Fibroblast of pulmonary artery (primary cell): ENCODE measurements around the gene SLC11A1.

Experiments
- DNase-seq: peaks from one replicate; pipeline ENCODE4 v3.0.0-alpha.2; 2010; ENCODE audit warnings: low read depth
- H3K4me3 ChIP-seq: replicated peaks from 2 replicates; pipeline ENCODE4 v1.5.1; 2011; ENCODE audit warnings: low read depth, mild to moderate bottlenecking, control low read depth, low read length, moderate library complexity
- TF ChIP-seq, protein P1 (sequence below): IDR thresholded peaks from 2 replicates; pipeline ENCODE4 v1.5.1; 2011; ENCODE audit warnings: mild to moderate bottlenecking, control low read depth, low read length, inconsistent platforms; ENCODE audit errors: missing control alignments

The SLC11A1 gene

GRCh38 chr2:218404351-218405085, 22.4 kb downstream of the SLC11A1 start:
- DNase-seq = no peak
- TF ChIP-seq, protein P1, sequence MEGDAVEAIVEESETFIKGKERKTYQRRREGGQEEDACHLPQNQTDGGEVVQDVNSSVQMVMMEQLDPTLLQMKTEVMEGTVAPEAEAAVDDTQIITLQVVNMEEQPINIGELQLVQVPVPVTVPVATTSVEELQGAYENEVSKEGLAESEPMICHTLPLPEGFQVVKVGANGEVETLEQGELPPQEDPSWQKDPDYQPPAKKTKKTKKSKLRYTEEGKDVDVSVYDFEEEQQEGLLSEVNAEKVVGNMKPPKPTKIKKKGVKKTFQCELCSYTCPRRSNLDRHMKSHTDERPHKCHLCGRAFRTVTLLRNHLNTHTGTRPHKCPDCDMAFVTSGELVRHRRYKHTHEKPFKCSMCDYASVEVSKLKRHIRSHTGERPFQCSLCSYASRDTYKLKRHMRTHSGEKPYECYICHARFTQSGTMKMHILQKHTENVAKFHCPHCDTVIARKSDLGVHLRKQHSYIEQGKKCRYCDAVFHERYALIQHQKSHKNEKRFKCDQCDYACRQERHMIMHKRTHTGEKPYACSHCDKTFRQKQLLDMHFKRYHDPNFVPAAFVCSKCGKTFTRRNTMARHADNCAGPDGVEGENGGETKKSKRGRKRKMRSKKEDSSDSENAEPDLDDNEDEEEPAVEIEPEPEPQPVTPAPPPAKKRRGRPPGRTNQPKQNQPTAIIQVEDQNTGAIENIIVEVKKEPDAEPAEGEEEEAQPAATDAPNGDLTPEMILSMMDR = no peak
- H3K4me3 ChIP-seq = no peak overlapping the region

DNA sequence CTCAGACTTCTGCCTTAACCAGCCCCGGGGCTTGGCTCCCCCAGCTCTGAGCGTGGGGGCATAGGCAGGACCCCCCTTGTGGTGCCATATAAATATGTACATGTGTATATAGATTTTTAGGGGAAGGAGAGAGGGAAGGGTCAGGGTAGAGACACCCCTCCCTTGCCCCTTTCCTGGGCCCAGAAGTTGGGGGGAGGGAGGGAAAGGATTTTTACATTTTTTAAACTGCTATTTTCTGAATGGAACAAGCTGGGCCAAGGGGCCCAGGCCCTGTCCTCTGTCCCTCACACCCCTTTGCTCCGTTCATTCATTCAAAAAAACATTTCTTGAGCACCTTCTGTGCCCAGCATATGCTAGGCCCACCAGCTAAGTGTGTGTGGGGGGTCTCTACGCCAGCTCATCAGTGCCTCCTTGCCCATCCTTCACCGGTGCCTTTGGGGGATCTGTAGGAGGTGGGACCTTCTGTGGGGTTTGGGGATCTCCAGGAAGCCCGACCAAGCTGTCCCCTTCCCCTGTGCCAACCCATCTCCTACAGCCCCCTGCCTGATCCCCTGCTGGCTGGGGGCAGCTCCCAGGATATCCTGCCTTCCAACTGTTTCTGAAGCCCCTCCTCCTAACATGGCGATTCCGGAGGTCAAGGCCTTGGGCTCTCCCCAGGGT, 23.1 kb downstream of the SLC11A1 start:
- H3K4me3 ChIP-seq = no peak overlapping the region
- TF ChIP-seq, protein P1 = no peak
- no peak for DNase-seq

- peak overlapping the region; percentile 30 for H3K4me3 ChIP-seq
- TF ChIP-seq, protein P1 = no peak
- DNase-seq = no peak
Observed at GRCh38 chr2:218405746-218406208, 23.7 kb downstream of the SLC11A1 start.

DNA sequence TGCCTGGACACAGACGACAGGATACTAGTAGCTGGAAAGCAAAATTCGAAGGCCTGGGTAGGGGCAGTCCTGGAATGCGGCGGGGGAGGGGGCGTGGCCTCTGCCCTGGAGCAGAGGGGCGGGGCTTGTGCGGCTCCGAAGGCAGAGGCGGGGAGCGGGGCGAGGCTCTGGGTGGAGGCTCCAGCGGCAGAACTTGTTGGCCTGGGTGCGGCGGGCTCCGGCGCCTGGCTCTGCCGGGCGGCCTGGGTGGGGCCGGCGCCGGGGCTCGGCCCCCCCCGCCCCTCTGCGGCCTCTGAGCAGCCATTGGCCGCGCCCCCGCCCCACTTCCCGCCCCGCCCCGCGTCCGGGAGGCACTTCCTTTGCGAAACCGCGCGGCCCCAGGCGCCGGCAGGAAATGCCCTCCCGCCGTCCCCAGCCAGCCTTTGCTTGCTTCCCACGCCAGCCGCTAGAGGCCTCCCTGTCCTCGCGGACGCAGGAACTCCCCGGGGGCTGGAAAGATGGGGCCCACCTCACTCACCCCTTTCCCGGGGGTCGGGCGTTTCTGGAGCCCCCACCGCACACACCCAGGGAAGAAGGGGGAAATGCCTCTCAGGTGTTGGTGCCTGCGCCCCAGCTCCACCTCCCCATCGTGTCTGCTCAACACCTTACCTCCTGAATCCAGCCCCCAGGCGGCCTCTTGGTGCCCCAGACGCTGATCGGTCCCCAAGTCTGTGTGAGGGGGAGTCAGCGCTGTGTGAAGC, 24.3 kb downstream of the SLC11A1 start:
- DNase-seq = peak; percentile 96
- peak overlapping the region; percentile 42 for H3K4me3 ChIP-seq
- TF ChIP-seq, protein P1 = peak; percentile 73

DNA sequence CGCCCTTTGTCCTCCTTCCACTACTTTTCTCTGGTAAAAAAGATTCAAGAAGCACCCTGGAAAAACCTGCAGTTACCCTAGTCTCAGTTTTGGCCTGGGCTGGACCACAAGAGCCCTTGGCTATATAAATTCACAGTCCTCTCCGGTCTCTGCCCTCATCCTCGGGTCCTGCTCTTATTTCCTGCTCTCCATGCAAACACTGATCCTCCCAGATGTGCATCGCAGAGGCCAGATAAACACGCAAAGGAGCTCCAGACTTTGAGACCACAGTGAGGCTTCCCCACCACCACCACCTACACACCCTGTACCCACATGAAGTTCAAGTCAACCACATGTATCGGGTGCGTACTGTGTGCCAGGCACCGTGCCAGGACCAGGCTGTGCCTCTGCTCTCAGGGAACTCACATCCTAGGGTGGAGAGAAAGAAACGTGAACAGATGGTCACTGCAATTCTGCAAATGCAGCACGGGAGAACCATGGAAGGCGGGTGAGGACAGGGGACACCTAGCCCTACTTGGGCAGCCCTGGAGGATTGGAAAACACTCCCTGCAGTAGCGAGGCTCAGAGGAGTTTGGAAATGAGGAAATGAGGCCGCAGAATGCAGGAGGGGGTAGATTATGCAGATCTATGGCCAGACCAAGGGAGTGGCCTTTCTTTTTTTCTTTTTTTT, 25.0 kb downstream of the SLC11A1 start:
- TF ChIP-seq, protein P1 = no peak
- peak overlapping the region; percentile 42 for H3K4me3 ChIP-seq
- DNase-seq = peak; percentile 56

GRCh38 chr2:218407717-218408116, 25.6 kb downstream of the SLC11A1 start:
- H3K4me3 ChIP-seq = no peak overlapping the region
- TF ChIP-seq, protein P1 = no peak
- no peak for DNase-seq
